ENCODE results near the gene ADGRD2.

Gene ADGRD2

GRCh38 chr9:124458441-124458840 lies 8.2 kb downstream of the ADGRD2 start:
- no peak for DNase-seq

DNA sequence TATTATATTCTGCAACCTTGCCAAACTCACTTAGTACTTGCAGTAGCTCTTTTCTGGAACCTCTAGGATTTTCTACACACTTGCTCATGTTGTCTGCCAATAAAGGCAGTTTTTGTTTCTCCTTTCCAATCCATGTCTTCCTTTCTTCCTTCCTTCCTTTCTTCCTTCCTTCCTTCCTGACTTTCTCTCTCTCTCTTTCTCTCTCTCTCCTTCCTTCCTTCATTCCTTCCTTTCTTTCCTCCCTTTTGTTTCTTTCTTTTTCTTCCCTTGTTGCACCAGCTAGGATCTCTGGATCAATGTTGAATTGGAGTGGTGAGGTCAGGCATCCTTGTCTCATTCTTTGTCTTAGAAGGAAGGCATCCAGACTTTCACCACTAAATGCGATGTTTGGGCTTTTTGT lies 12.5 kb downstream of the ADGRD2 start:
- no peak for DNase-seq

GRCh38 chr9:124465736-124466135 lies 15.5 kb downstream of the ADGRD2 start:
- no peak for DNase-seq

- DNase-seq: no peak
These were observed 17.3 kb downstream of the ADGRD2 start for GRCh38 chr9:124467410-124468060.

DNA sequence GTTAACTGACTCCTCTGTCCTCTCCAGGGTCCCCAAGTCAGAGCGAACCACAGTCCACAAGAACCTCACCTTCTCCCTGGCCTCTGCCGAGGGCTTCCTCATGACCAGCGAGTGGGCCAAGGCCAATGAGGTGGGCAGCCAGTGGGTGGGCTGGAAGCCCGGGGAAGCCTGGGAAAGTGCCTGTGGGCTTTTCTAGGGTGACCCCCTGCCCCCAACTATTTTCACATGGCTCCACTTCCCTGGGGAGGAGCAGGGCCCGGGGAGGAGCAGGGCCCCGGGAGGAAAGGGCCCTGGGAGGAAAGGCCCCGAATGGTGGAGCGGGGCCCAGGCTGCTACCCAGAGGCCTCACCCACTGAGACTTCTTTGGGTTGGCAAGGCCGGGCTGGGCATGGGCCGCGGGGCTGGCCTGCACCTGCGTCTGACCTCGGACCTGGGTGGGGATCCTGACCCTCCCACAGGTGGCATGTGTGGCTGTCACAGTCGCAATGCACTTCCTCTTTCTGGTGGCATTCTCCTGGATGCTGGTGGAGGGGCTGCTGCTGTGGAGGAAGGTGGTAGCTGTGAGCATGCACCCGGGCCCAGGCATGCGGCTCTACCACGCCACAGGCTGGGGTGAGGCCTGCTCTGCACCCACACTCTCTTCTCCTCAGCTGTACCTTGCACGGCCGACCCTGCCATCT lies 17.9 kb downstream of the ADGRD2 start:
- DNase-seq: no peak

DNA sequence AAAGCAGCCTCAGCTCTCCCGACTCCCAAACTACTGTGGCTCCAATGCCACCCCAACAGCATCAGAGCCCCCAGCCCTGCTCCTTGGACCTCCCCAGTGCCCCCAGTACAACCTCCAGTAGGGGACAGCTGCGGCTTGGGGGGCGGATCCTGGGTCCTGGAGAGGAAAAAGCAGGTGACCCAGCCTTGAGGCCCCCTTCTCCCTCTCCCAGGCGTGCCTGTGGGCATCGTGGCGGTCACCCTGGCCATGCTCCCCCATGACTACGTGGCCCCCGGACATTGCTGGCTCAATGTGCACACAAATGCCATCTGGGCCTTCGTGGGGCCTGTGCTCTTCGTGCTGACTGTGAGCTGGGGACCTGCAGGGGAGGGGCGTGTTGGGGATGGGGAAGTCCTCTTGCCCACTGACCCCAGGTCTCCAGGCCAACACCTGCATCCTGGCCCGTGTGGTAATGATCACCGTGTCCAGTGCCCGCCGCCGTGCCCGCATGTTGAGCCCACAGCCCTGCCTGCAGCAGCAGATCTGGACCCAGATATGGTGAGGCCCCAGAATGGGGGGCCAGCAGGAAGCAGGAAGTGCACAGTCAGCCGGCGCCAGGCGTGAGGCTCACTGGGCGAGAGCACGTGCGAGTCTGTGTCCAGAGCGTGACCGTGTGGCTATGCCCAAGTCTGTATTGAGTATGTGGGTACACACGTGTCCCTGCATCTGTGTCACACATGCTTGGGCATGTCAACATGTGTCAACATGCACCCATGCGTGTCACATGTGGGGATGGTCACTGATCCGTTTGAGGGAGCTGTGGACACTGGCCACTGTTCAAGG lies 19.0 kb downstream of the ADGRD2 start:
- DNase-seq: no peak

DNA sequence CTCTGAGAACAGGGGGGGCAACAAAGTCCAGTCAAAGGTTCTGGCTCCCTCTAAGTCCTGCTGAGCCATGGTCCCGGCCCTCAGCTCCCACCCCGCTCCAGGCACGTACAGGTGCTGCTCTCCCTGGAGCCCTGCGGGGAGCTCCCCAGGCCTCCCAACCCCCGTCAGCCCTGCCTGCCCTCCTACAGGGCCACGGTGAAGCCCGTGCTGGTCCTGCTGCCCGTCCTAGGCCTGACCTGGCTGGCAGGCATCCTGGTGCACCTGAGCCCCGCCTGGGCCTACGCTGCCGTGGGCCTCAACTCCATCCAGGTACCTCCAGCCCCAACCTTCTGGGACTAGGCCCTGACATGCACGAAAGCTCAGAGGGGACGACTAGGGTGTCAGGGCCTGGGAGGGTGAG lies 20.1 kb downstream of the ADGRD2 start:
- no peak for DNase-seq

- DNase-seq: no peak
These were observed 20.5 kb downstream of the ADGRD2 start for GRCh38 chr9:124470726-124471125.

DNA sequence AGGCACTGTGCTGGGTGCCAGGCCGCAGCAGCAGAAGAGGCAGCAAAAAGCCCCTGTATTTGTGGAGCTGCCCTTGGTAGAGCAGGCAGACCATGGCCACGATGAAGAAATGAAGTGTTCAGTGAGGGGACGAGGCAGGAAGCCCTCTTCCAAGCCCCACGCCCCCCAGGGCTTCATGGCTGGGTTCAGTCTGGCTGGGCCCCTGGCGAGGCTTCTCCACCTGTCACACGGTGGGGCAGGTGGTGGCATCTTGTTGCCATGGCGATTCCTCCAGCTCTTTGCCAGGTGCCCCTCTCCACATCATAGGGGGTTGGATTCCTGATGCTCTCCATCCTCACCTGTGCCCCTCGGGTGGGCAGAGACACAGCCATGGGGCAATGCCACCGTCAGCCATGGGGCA lies 21.5 kb downstream of the ADGRD2 start:
- no peak for DNase-seq

GRCh38 chr9:124472770-124473169 lies 22.5 kb downstream of the ADGRD2 start:
- DNase-seq: no peak

GRCh38 chr9:124473310-124473709 lies 23.1 kb downstream of the ADGRD2 start:
- no peak for DNase-seq

GRCh38 chr9:124474151-124474550 lies 23.9 kb downstream of the ADGRD2 start:
- no peak for DNase-seq

DNA sequence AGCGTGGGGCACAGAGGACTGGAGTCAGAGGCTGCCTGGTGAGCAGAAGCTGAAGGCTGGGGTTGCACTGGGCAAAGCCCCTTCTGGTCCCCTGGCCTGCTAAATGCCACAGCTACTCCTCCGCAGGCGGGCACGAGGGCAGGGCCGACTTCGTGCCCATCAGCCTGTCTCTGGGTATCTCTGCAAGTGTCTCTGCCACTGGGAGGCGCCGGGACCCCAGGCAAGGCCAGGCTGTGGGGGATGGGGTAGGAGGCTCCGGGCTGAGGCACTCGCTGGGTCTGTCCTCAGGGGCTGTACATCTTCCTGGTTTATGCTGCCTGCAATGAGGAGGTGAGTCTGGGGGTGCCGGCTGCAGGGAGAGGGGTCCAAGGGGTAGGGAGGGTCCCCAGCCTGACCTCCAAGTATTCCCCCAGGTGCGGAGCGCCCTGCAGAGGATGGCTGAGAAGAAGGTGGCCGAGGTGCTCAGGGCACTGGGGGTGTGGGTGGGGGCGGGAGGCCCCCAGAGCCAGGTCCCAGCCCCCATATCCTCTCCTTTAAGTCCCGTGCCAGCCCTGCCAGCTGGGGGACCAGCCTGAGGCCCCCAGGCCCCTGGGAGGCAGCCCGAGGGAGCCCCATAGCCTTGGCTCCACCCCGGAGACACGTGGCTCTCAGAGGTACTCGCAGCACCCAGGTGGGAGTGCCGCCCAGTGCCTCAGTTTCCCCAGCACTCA lies 25.1 kb downstream of the ADGRD2 start:
- no peak for DNase-seq

- DNase-seq: no peak
These were observed 25.8 kb downstream of the ADGRD2 start for GRCh38 chr9:124475868-124476690.

- no peak for DNase-seq
These were observed 27.0 kb downstream of the ADGRD2 start for GRCh38 chr9:124477211-124477647.

- no peak for DNase-seq
These were observed 27.5 kb downstream of the ADGRD2 start for GRCh38 chr9:124477648-124478285.

GRCh38 chr9:124478354-124478753 lies 28.1 kb downstream of the ADGRD2 start:
- DNase-seq: no peak

DNA sequence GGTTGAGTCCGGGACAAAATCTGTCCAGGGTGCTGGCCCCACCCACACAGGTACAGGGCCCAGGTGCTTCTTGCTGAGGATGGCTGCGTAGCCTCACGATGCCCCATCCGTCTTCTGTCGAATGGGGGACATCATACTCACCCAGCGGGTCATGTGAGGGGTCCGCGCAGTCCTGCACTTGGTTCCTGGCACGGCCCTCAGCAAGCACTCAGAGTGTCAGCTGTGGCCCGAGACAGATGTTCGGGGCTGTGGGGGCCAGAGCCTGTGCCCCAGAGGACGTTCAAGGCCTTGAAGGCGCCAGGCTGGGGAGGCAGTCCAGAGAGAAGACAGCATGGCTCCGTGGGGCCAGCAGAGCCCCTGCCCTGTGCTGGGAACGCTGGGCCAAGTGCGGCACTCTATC lies 29.1 kb downstream of the ADGRD2 start:
- no peak for DNase-seq

DNA sequence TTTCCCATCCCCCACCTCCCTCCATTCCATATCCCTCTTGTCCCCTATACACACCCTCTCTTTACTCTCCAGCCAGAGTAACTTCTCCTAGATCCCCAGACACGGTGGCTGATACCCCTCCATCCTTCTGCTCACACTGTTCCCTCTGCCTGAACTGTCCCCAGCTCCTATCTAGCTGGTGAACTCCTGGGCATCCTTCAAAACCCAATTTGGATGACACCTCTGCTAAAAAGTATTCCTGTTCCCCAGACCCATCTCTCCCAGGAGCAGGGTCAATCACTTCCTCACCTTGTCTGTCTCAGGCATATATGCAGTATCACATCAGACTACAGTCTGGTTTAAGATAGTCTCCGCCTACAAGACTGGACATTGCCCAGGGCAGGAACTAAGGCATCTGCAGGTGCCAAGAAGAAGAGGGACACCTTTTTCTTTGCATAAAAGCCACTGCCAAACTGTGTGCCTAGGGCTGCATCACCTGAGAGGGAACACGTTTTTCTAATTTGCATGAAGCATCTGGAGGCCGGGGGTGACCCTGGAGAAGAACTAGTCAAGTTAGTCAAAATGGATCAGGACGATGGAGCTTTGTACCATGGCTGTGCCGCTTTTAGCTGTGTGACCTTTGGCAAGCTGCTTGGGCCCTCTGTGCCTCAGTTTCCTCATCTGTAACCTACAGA lies 29.8 kb downstream of the ADGRD2 start:
- DNase-seq: no peak

DNA sequence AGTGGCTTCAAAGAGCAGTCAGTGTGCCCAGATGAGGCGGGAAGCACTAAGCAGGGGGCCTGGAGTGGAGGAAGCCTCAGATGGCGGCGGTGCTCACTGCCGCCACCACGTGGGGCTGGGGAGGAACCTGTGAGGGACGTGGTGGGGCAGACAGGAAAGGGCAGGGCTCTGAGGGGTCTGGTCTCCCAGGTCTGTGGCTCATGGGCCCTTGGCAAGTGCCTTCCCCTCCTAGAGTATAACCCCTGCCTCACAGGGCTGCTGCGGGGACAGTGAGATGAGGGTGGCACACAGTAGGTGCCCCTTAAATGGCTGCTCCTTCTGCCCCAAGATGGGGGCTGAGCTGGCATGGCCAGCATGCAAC lies 30.4 kb downstream of the ADGRD2 start:
- no peak for DNase-seq

DNA sequence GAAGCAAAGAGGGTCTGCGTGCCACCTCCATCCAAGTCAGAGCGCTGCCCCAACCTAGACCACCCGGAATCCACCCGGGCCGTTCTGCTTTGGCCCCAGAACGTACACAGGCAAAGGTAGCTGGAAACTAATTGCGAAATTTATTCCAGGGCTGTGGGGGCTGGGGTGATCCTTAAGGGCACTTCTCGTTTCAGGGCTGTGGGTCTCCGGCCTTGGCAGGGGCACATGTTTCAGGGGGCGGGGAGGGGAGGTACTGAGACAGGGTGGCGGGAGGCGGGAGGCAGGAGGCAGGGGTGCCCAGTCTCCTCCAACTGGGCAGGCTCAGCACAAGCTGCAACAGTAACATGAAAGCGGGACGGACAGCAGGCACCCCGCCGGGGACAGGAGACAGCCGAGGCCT lies 30.9 kb downstream of the ADGRD2 start:
- DNase-seq: no peak
